Measurements from ENCODE around the gene HDLBP. TPM values are rescaled to one million over a fixed set of nuclear protein-coding genes. Genes with fewer than 3 reads are reported as not detected.
A peak's percentile ranks its signal among the peaks of the same experiment; 100 is the strongest.

HDLBP gene
- total RNA-seq, 1 donor from 2014 or later: 922 TPM

DNA sequence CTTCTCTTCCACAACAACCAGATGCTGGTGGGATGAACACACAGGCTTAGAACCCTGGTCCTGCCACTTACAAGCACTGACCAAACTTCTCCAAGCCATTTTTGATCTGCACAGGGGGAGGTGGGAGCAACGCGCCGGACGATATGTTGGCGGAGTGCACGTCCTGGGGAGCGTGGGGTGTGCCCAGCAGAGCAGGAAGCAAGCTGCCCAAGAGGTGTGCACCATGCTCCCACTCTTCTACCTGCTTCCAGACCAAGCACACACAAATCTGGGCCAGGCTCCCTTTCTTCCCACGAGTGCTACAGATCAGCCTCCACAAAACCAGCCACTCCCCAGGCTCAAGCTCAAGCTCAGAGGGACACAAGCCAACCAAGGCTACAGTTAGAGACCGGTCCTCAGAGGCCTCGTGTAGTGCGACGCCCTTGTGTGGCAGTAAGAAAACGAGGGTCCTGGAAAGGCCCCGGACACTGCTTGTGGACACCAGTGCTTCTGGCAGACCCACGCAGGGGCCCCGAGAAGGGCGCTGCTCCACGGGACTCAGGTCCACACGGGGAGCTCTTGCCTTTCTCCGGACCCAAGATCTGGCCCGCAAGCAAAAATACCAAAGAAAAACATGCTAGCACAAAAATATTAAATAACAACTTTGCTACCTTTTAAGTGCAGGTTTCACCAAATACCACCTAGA lies 75.0 kb downstream of the HDLBP start:
- Histone ChIP-seq H4K20me1 (ENCODE audit: insufficient read depth, low read length) (peaks cover 100% of the 10 kb centered on the region), H3K9ac (ENCODE audit: low read length) (no peak overlapping the region), H3K27me3 (ENCODE audit: insufficient read depth, low read length) (no peaks in the 10 kb centered on the region), H3K9me3 (ENCODE audit: insufficient read depth, low read depth, low read length) (no peaks in the 10 kb centered on the region), H3K36me3 (ENCODE audit: insufficient read depth, low read length) (peaks cover 84% of the 10 kb centered on the region), H3K27ac (ENCODE audit: low read depth, low read length) (no peak overlapping the region), H3K79me2 (ENCODE audit: insufficient read depth, low read length) (peaks cover 88% of the 10 kb centered on the region), H3K4me1 (ENCODE audit: insufficient read depth, low read length) (no peaks in the 10 kb centered on the region), H3K4me2 (ENCODE audit: low read length) (no peak overlapping the region), H2AFZ (ENCODE audit: low read depth, low read length) (no peak overlapping the region), H3K4me3 (ENCODE audit: insufficient read depth, low read depth, low read length) (no peak overlapping the region)
- TF ChIP-seq, protein P1, sequence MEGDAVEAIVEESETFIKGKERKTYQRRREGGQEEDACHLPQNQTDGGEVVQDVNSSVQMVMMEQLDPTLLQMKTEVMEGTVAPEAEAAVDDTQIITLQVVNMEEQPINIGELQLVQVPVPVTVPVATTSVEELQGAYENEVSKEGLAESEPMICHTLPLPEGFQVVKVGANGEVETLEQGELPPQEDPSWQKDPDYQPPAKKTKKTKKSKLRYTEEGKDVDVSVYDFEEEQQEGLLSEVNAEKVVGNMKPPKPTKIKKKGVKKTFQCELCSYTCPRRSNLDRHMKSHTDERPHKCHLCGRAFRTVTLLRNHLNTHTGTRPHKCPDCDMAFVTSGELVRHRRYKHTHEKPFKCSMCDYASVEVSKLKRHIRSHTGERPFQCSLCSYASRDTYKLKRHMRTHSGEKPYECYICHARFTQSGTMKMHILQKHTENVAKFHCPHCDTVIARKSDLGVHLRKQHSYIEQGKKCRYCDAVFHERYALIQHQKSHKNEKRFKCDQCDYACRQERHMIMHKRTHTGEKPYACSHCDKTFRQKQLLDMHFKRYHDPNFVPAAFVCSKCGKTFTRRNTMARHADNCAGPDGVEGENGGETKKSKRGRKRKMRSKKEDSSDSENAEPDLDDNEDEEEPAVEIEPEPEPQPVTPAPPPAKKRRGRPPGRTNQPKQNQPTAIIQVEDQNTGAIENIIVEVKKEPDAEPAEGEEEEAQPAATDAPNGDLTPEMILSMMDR (IDR thresholded peaks at IDR 0.05; ENCODE audit: insufficient read depth, low read depth, low read length): no peak
- TF ChIP-seq EZH2 (IDR thresholded peaks at IDR 0.05; ENCODE audit: insufficient read depth, low read length): no peak
- no peak for DNase-seq (ENCODE audit: low read depth)
- Mint-ChIP-seq H3K36me3 (ENCODE audit: low read depth, unreplicated experiment) (peaks cover 36% of the 10 kb centered on the region), H3K9me3 (ENCODE audit: unreplicated experiment) (no peaks in the 10 kb centered on the region), H3K4me1 (ENCODE audit: low read depth, unreplicated experiment) (peaks cover 2% of the 10 kb centered on the region), H3K27ac (ENCODE audit: unreplicated experiment) (peak overlapping the region; percentile 72), H3K27me3 (ENCODE audit: low read depth, unreplicated experiment) (no peaks in the 10 kb centered on the region), H3K4me3 (ENCODE audit: unreplicated experiment) (no peak overlapping the region)
- no peak for FAIRE-seq

DNA sequence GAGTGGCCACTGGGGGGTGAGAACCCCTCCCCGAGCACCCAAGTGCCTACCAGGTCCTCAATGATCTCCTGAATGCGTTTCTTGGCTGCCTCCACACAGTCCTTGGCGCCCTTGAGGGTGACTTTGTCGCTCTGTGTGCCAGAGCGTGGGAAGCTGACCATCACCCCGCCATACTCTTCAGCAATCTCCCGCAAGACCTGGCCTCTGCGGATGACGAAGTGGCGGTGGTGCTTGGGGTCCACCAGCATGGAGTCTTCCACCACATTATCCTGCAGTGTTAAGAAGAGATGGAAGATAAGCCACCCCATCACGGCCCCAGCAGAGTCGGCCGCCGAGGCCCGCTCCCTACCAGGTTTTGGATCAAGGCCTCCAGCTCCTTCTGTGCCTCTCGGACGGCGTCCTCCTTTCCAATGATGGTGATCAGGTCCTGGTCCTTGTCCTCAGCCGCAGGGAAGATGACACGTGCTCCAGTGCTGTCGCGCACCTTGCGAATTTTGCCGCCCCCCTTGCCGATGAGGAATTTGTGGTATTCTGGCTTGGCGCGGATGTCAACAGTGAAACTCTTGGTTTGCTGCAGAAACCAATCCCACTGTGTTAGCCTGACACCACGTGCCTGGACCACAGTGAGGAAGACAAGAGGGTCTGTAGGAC lies 75.8 kb downstream of the HDLBP start:
- FAIRE-seq (no peak), DNase-seq (ENCODE audit: low read depth) (no peak)
- H3K4me2 ChIP-seq (ENCODE audit: low read length): no peak overlapping the region
- Mint-ChIP-seq H3K27ac (ENCODE audit: unreplicated experiment) (no peak overlapping the region), H3K27me3 (ENCODE audit: low read depth, unreplicated experiment) (no peaks in the 10 kb centered on the region), H3K9me3 (ENCODE audit: unreplicated experiment) (no peaks in the 10 kb centered on the region), H3K36me3 (ENCODE audit: low read depth, unreplicated experiment) (peaks cover 40% of the 10 kb centered on the region), H3K4me3 (ENCODE audit: unreplicated experiment) (no peak overlapping the region), H3K4me1 (ENCODE audit: low read depth, unreplicated experiment) (peaks cover 2% of the 10 kb centered on the region)
- no peak overlapping the region for H2AFZ ChIP-seq (ENCODE audit: low read depth, low read length)
- no peak overlapping the region for H3K9ac ChIP-seq (ENCODE audit: low read length)
- no peaks in the 10 kb centered on the region for H3K27me3 ChIP-seq (ENCODE audit: insufficient read depth, low read length)
- H4K20me1 ChIP-seq (ENCODE audit: insufficient read depth, low read length): peaks cover 100% of the 10 kb centered on the region
- TF ChIP-seq, protein P1 (IDR thresholded peaks at IDR 0.05; ENCODE audit: insufficient read depth, low read depth, low read length): no peak
- TF ChIP-seq EZH2 (IDR thresholded peaks at IDR 0.05; ENCODE audit: insufficient read depth, low read length): no peak
- no peak overlapping the region for H3K4me3 ChIP-seq (ENCODE audit: insufficient read depth, low read depth, low read length)
- H3K36me3 ChIP-seq (ENCODE audit: insufficient read depth, low read length): peaks cover 82% of the 10 kb centered on the region
- no peaks in the 10 kb centered on the region for H3K4me1 ChIP-seq (ENCODE audit: insufficient read depth, low read length)
- peaks cover 89% of the 10 kb centered on the region for H3K79me2 ChIP-seq (ENCODE audit: insufficient read depth, low read length)
- H3K9me3 ChIP-seq (ENCODE audit: insufficient read depth, low read depth, low read length): no peaks in the 10 kb centered on the region
- H3K27ac ChIP-seq (ENCODE audit: low read depth, low read length): no peak overlapping the region

All from astrocyte (in vitro differentiated cells and primary cell).